ENCODE results near the gene BTNL8.

DNA sequence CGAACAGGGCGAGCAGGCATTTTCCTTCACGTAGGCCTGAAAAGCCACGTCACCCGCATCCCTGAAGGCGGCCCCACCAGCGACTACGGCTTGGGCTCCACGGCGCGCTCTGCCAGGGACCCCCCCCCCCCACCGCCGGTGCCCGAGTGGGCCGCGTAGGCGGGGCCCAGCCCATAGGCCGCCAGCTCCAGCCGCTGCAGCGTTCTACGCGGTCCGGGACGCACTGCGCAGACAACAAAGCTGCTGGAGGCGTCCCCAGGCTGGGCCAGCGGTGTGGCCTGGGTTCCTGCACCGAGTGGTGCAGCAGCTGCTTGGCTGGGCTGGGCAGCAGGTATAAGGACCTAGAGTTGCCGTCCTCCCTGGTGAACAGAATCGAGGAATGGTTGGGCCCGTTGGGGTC lies 71.4 kb downstream of the BTNL8 start:
- TF ChIP-seq, protein P1, sequence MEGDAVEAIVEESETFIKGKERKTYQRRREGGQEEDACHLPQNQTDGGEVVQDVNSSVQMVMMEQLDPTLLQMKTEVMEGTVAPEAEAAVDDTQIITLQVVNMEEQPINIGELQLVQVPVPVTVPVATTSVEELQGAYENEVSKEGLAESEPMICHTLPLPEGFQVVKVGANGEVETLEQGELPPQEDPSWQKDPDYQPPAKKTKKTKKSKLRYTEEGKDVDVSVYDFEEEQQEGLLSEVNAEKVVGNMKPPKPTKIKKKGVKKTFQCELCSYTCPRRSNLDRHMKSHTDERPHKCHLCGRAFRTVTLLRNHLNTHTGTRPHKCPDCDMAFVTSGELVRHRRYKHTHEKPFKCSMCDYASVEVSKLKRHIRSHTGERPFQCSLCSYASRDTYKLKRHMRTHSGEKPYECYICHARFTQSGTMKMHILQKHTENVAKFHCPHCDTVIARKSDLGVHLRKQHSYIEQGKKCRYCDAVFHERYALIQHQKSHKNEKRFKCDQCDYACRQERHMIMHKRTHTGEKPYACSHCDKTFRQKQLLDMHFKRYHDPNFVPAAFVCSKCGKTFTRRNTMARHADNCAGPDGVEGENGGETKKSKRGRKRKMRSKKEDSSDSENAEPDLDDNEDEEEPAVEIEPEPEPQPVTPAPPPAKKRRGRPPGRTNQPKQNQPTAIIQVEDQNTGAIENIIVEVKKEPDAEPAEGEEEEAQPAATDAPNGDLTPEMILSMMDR (IDR thresholded peaks at IDR 0.05) = no peak
- no peak for TF ChIP-seq ZFX (IDR thresholded peaks at IDR 0.05; ENCODE audit: borderline replicate concordance)

Data from 22Rv1 (cell line).